Measurements from ENCODE around the gene BEST1. TPM values are rescaled to one million over a fixed set of nuclear protein-coding genes. Genes with fewer than 3 reads are reported as not detected.

BEST1 gene
- total RNA-seq, 5 donors from 2014 or later (not counting 1 experiment from before 2014, with no cell fraction given) = 0.07 to 0.23 (median 0.13) TPM; not detected in 2

- POLR2A ChIA-PET = no interaction called here
- Mint-ChIP-seq H3K27me3 (no peaks in the 10 kb centered on the region), H3K27ac (no peak overlapping the region), H3K36me3 (peaks cover 14% of the 10 kb centered on the region), H3K9me3 (no peaks in the 10 kb centered on the region), H3K4me3 (no peak overlapping the region), H3K4me1 (peaks cover 12 to 19% (median 16%) of the 10 kb centered on the region in 3 donors)
- H3K4me3 ChIP-seq (ENCODE audit: control insufficient read depth in 1 of 2, extremely low read depth in 1 of 2, low read length in 1 of 2) = no peak overlapping the region
- H3K27ac ChIP-seq (ENCODE audit: low read length) = no peak overlapping the region
- ATAC-seq (replicated peaks in 1 of 4) (no peak), DNase-seq (no peak)
- 85% methylated on average over 7 of the region's 8 CpGs for WGBS (ENCODE audit: insufficient coverage)
- H3K9me3 ChIP-seq = no peaks in the 10 kb centered on the region
- H3K4me1 ChIP-seq (ENCODE audit: control insufficient read depth in 1 of 2, extremely low read depth in 1 of 2, insufficient read depth in 2 of 2, low read length in 2 of 2) = peaks cover 6 to 11% of the 10 kb centered on the region in 2 experiments
- CTCF ChIA-PET = interaction anchor here in 1 of 2 donors (1.2 kb wide), 1 partner anchor 8 kb away, joined by 3 read pairs; no protein-coding TSS in a partner anchor
- no peaks in the 10 kb centered on the region for H3K27me3 ChIP-seq (replicated peaks in 1 of 2; ENCODE audit: control insufficient read depth in 2 of 2, extremely low read depth in 1 of 2, insufficient read depth in 2 of 2, low read length in 1 of 2)
- H3K36me3 ChIP-seq (ENCODE audit: control insufficient read depth in 2 of 2, extremely low read depth in 1 of 2, insufficient read depth in 1 of 2, low read length in 1 of 2) = no peaks in the 10 kb centered on the region
These were observed 26.3 kb downstream of the BEST1 start for GRCh38 chr11:61976420-61976800.

- 72% methylated on average over 4 of the region's 7 CpGs for WGBS (ENCODE audit: insufficient coverage)
- H3K4me1 Mint-ChIP-seq = peaks cover 7 to 14% (median 12%) of the 10 kb centered on the region in 3 donors
- ChIA-PET POLR2A (interaction anchor here in 1 of 2 donors (0.6 kb wide), 1 partner anchor 48 kb away, joined by 3 read pairs; no protein-coding TSS in a partner anchor), CTCF (interaction anchor here in 1 of 2 donors (1.2 kb wide), 1 partner anchor 9 kb away, joined by 3 read pairs; no protein-coding TSS in a partner anchor)
- Histone ChIP-seq H3K4me1 (ENCODE audit: control insufficient read depth in 1 of 2, extremely low read depth in 1 of 2, insufficient read depth in 2 of 2, low read length in 2 of 2) (peaks cover 6 to 8% of the 10 kb centered on the region in 2 experiments), H3K9me3 (no peaks in the 10 kb centered on the region), H3K36me3 (ENCODE audit: control insufficient read depth in 2 of 2, extremely low read depth in 1 of 2, insufficient read depth in 1 of 2, low read length in 1 of 2) (no peaks in the 10 kb centered on the region), H3K27ac (ENCODE audit: low read length) (no peak overlapping the region), H3K27me3 (replicated peaks in 1 of 2; ENCODE audit: control insufficient read depth in 2 of 2, extremely low read depth in 1 of 2, insufficient read depth in 2 of 2, low read length in 1 of 2) (no peaks in the 10 kb centered on the region), H3K4me3 (ENCODE audit: control insufficient read depth in 1 of 2, extremely low read depth in 1 of 2, low read length in 1 of 2) (no peak overlapping the region)
- peaks cover 14% of the 10 kb centered on the region for H3K36me3 Mint-ChIP-seq
- no peak for DNase-seq
- no peak for ATAC-seq (replicated peaks in 1 of 4)
- H3K27ac Mint-ChIP-seq = no peak overlapping the region
- H3K4me3 Mint-ChIP-seq = no peak overlapping the region
- no peaks in the 10 kb centered on the region for H3K27me3 Mint-ChIP-seq
- H3K9me3 Mint-ChIP-seq = no peaks in the 10 kb centered on the region
These were observed 26.8 kb downstream of the BEST1 start for GRCh38 chr11:61976813-61977475.

- Histone ChIP-seq H3K9me3 (no peaks in the 10 kb centered on the region), H3K4me1 (ENCODE audit: control insufficient read depth in 1 of 2, extremely low read depth in 1 of 2, insufficient read depth in 2 of 2, low read length in 2 of 2) (no peaks in the 10 kb centered on the region), H3K27me3 (replicated peaks in 1 of 2; ENCODE audit: control insufficient read depth in 2 of 2, extremely low read depth in 1 of 2, insufficient read depth in 2 of 2, low read length in 1 of 2) (no peaks in the 10 kb centered on the region), H3K36me3 (ENCODE audit: control insufficient read depth in 2 of 2, extremely low read depth in 1 of 2, insufficient read depth in 1 of 2, low read length in 1 of 2) (no peaks in the 10 kb centered on the region), H3K27ac (ENCODE audit: low read length) (no peak overlapping the region), H3K4me3 (ENCODE audit: control insufficient read depth in 1 of 2, extremely low read depth in 1 of 2, low read length in 1 of 2) (no peak overlapping the region)
- CTCF ChIA-PET = interaction anchor here in 1 of 2 donors (1.2 kb wide), 1 partner anchor 103 kb away, joined by 4 read pairs; no protein-coding TSS in a partner anchor
- Mint-ChIP-seq H3K27ac (no peak overlapping the region), H3K36me3 (peaks cover 17% of the 10 kb centered on the region), H3K27me3 (no peaks in the 10 kb centered on the region), H3K4me3 (no peak overlapping the region), H3K9me3 (no peaks in the 10 kb centered on the region), H3K4me1 (peaks cover 0 to 2% (median 0%) of the 10 kb centered on the region in 3 donors)
- 85% methylated on average over 11 of the region's 17 CpGs for WGBS (ENCODE audit: insufficient coverage)
- POLR2A ChIA-PET = no interaction called here
- no peak for DNase-seq
- ATAC-seq (replicated peaks in 1 of 4) = no peak
These were observed 28.8 kb downstream of the BEST1 start for GRCh38 chr11:61978703-61979661.

GRCh38 chr11:61980783-61981541 is 30.8 kb downstream of the BEST1 start:
- no peaks in the 10 kb centered on the region for H3K4me1 ChIP-seq (ENCODE audit: control insufficient read depth in 1 of 2, extremely low read depth in 1 of 2, insufficient read depth in 2 of 2, low read length in 2 of 2)
- H3K4me3 Mint-ChIP-seq = no peak overlapping the region
- no peak for DNase-seq
- H3K27me3 Mint-ChIP-seq = no peaks in the 10 kb centered on the region
- ChIA-PET POLR2A (interaction anchor here in 1 of 2 donors (0.6 kb wide), 1 partner anchor 14 kb away, joined by 3 read pairs; no protein-coding TSS in a partner anchor), CTCF (interaction anchor here in 1 of 2 donors (0.5 kb wide), 1 partner anchor 1875 kb away, joined by 3 read pairs; no protein-coding TSS in a partner anchor)
- H3K9me3 Mint-ChIP-seq = peaks cover 0 to 2% (median 0%) of the 10 kb centered on the region in 3 donors
- no peak for ATAC-seq (replicated peaks in 1 of 4)
- peaks cover 24% of the 10 kb centered on the region for H3K36me3 Mint-ChIP-seq
- no peak overlapping the region for H3K27ac Mint-ChIP-seq
- H3K36me3 ChIP-seq (ENCODE audit: control insufficient read depth in 2 of 2, extremely low read depth in 1 of 2, insufficient read depth in 1 of 2, low read length in 1 of 2) = no peaks in the 10 kb centered on the region
- H3K4me3 ChIP-seq (ENCODE audit: control insufficient read depth in 1 of 2, extremely low read depth in 1 of 2, low read length in 1 of 2) = no peak overlapping the region
- 93% methylated on average over 5 of the region's 10 CpGs for WGBS (ENCODE audit: insufficient coverage)
- H3K27me3 ChIP-seq (replicated peaks in 1 of 2; ENCODE audit: control insufficient read depth in 2 of 2, extremely low read depth in 1 of 2, insufficient read depth in 2 of 2, low read length in 1 of 2) = no peaks in the 10 kb centered on the region
- peaks cover 0 to 2% (median 0%) of the 10 kb centered on the region in 3 donors for H3K4me1 Mint-ChIP-seq
- H3K27ac ChIP-seq (ENCODE audit: low read length) = no peak overlapping the region
- H3K9me3 ChIP-seq = no peaks in the 10 kb centered on the region

- no peaks in the 10 kb centered on the region for H3K9me3 ChIP-seq
- no peak overlapping the region for H3K27ac Mint-ChIP-seq
- peaks cover 0 to 2% (median 0%) of the 10 kb centered on the region in 3 donors for H3K4me1 Mint-ChIP-seq
- ATAC-seq (replicated peaks in 1 of 4) (no peak), DNase-seq (no peak)
- ChIA-PET CTCF (interaction anchor here in 1 of 2 donors (0.7 to 0.9 kb wide), 2 partner anchors 35 to 85 kb away, joined by 3 to 4 read pairs; no protein-coding TSS in a partner anchor), POLR2A (interaction anchor here (0.6 kb wide), 2 partner anchors 15 to 54 kb away, joined by 4 read pairs; no protein-coding TSS in a partner anchor)
- H3K27ac ChIP-seq (ENCODE audit: low read length) = no peak overlapping the region
- H3K36me3 Mint-ChIP-seq = peaks cover 33% of the 10 kb centered on the region
- WGBS (ENCODE audit: insufficient coverage) = 100% methylated on average over 1 of the region's 1 CpG
- peaks cover 0 to 3% of the 10 kb centered on the region in 2 experiments for H3K27me3 ChIP-seq (replicated peaks in 1 of 2; ENCODE audit: control insufficient read depth in 2 of 2, extremely low read depth in 1 of 2, insufficient read depth in 2 of 2, low read length in 1 of 2)
- no peak overlapping the region for H3K4me3 Mint-ChIP-seq
- no peak overlapping the region for H3K4me3 ChIP-seq (ENCODE audit: control insufficient read depth in 1 of 2, extremely low read depth in 1 of 2, low read length in 1 of 2)
- peaks cover 0 to 2% of the 10 kb centered on the region in 2 donors for H3K27me3 Mint-ChIP-seq
- H3K36me3 ChIP-seq (ENCODE audit: control insufficient read depth in 2 of 2, extremely low read depth in 1 of 2, insufficient read depth in 1 of 2, low read length in 1 of 2) = no peaks in the 10 kb centered on the region
- H3K9me3 Mint-ChIP-seq = peaks cover 10 to 20% (median 16%) of the 10 kb centered on the region in 3 donors
- no peaks in the 10 kb centered on the region for H3K4me1 ChIP-seq (ENCODE audit: control insufficient read depth in 1 of 2, extremely low read depth in 1 of 2, insufficient read depth in 2 of 2, low read length in 2 of 2)
These were observed 33.3 kb downstream of the BEST1 start for GRCh38 chr11:61983419-61983818.
